K562 (cell line): ENCODE data around the gene CRKL. TPM values are rescaled to one million over a fixed set of nuclear protein-coding genes. Genes with fewer than 3 reads are reported as not detected.

Experiments used
- BRF1 ChIP-seq: IDR thresholded peaks from 3 replicates; pipeline ENCODE4 v1.6.1; 2011; ENCODE audit warnings: borderline replicate concordance, mild to moderate bottlenecking; ENCODE audit not compliant: insufficient read length; ENCODE audit errors: extremely low read depth
- ILF3 ChIP-seq: fragments of 450-650 bp; IDR thresholded peaks from 2 replicates; pipeline ENCODE4 v1.6.1; 2018; ENCODE audit warnings: antibody characterized with exemption, mild to moderate bottlenecking, moderate library complexity, borderline replicate concordance
- IRF2 ChIP-seq: sonication (generic); formaldehyde crosslinking; IDR thresholded peaks from 2 replicates; pipeline ENCODE4 v1.8.1; 2022; ENCODE audit warnings: mild to moderate bottlenecking, missing genetic modification reagents
- KDM5B ChIP-seq: fragments of 200-600 bp; sonication (generic); IDR thresholded peaks from 2 replicates; pipeline ENCODE4 v1.6.1; 2012; ENCODE audit warnings: low read depth, mild to moderate bottlenecking, moderate library complexity, low read length, control low read depth, inconsistent platforms; ENCODE audit not compliant: insufficient replicate concordance
- MCM7 ChIP-seq, 2 experiments: fragments of 450-650 bp; IDR thresholded peaks; 2 replicates each; pipeline ENCODE4 v1.6.1; 2016 to 2018
- PCBP2 ChIP-seq: fragments of 200-400 bp; formaldehyde crosslinking; IDR thresholded peaks from 2 replicates; pipeline ENCODE4 v1.6.1; 2018; ENCODE audit warnings: low read length, low read depth, mild to moderate bottlenecking, moderate library complexity; ENCODE audit not compliant: poor library complexity, severe bottlenecking
- SP2 ChIP-seq: IDR thresholded peaks from 2 replicates; pipeline ENCODE4 v1.6.1; 2011; ENCODE audit warnings: mild to moderate bottlenecking, low read depth, low read length, moderate library complexity; ENCODE audit not compliant: poor library complexity, severe bottlenecking; ENCODE audit errors: extremely low read depth
- SRSF1 ChIP-seq: fragments of 200-400 bp; formaldehyde crosslinking; IDR thresholded peaks from 2 replicates; pipeline ENCODE4 v1.6.1; 2017; ENCODE audit warnings: mild to moderate bottlenecking, low read depth, low read length, moderate library complexity
- U2AF1 ChIP-seq: fragments of 200-400 bp; formaldehyde crosslinking; optimal IDR thresholded peaks from 2 replicates; pipeline ENCODE3; 2017; ENCODE audit warnings: mild to moderate bottlenecking, low read depth, low read length, moderate library complexity
- ZNF212 ChIP-seq: fragments of 450-650 bp; formaldehyde crosslinking; IDR thresholded peaks from 2 replicates; pipeline ENCODE4 v1.4.0; 2020; ENCODE audit warnings: mild to moderate bottlenecking
- ZNF408 ChIP-seq: fragments of 250-450 bp; sonication (Bioruptor Pico); IDR thresholded peaks from 2 replicates; pipeline ENCODE4 v1.4.0; 2020; ENCODE audit warnings: low read depth, mild to moderate bottlenecking, moderate library complexity
- ZNF764 ChIP-seq: fragments of 250-450 bp; sonication (Bioruptor Pico); IDR thresholded peaks from 2 replicates; pipeline ENCODE4 v1.4.0; 2020; ENCODE audit warnings: low read depth, mild to moderate bottlenecking, moderate library complexity
- polyA plus RNA-seq, 8 experiments: library from polyadenylated mRNA; depleted of rRNA in 4 of 8; stranded (reverse) in 5 of 8; unstranded in 3 of 8; fragments of >200 nt; fragmentation: Nextera tagmentation in 2 of 8; fragmentation: Illumina TruSeq in 1 of 8; extraction: Ambion mirVana in 2 of 8; extraction: Trizol in 1 of 8; gene quantifications; 2 replicates each; pipeline versions ENCODE4 v1.2.1 to v1.2.3, GENCODE V29; 2011 to 2014; ENCODE audit warnings: inconsistent platforms in 1 of 8, missing spikeins in 1 of 8
- total RNA-seq, 7 experiments: library from RNA; depleted of rRNA in 6 of 7; stranded (reverse); fragments of >200 nt in 6 of 7; fragmentation: Illumina TruSeq in 2 of 7; extraction: Trizol in 2 of 7; gene quantifications; 2 replicates each; pipeline versions ENCODE4 v1.2.1 to v1.2.3, GENCODE V29; 2011 to 2021; ENCODE audit warnings: low replicate concordance in 1 of 7
- TF ChIP-seq, protein P1 (sequence below): fragments of 200-600 bp; sonication (generic); IDR thresholded peaks from one replicate; pipeline ENCODE4 v1.6.1; 2012; ENCODE audit warnings: mild to moderate bottlenecking, low read depth, low read length, inconsistent platforms
- TF ChIP-seq, protein P2 (sequence below), 2 experiments: fragments of 450-650 bp in 1 of 2; sonication (generic) in 1 of 2; formaldehyde crosslinking in 1 of 2; IDR thresholded peaks in 1 of 2; conservative IDR thresholded peaks in 1 of 2; 2 replicates each; pipeline versions ENCODE4 v1.6.1 to v1.8.1; 2016 to 2023; ENCODE audit warnings: mild to moderate bottlenecking in 2 of 2, moderate library complexity in 2 of 2, inconsistent platforms in 1 of 2, missing genetic modification reagents in 1 of 2

Gene CRKL
- total and polyA plus RNA-seq, 9 of the 15 experiments (the other 6 are each of a cell fraction or from before 2014, with no cell fraction given), result 100 to 263 (median 124) TPM

DNA sequence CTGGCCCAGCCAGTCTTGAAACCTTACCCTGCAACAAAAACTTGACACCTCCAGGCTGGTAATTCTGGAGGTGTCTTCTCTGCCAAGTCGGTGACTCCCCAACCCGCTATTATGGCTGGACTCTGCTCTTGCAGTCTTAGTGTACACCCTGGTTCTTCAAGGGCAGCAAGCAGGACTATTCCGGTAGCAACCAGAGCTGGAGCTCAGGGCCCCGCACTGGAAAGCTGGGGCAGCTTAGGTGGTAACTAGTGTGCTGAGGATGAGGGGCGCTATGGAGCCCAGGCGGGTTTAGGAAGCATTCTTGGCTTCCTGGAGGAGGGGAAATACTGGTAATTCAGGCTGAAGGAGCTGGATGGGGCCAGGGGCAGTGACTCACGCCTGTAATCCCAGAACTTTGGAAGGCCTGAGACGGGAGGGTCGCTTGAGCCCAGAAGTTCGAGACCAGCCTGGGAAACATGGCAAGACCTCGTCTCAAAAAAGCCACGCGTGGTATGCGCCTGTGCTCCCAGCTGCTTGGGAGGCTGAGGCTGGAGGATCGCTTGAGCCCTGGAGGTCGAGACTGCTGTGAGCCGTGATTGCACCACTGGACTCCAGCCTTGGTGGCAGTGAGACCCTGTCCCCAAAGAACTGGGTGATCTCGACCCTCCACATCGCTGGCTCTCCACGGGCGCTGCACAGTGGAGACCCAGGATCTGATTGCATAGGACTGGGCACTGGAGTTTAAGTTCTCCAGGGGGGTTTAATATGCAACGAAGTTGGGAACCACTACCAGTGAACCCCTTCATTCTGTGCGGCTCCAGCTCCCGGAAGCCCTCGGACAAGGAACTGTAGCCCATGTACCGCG, 39.3 kb downstream of the CRKL start (continued):
- TF ChIP-seq, protein P1, sequence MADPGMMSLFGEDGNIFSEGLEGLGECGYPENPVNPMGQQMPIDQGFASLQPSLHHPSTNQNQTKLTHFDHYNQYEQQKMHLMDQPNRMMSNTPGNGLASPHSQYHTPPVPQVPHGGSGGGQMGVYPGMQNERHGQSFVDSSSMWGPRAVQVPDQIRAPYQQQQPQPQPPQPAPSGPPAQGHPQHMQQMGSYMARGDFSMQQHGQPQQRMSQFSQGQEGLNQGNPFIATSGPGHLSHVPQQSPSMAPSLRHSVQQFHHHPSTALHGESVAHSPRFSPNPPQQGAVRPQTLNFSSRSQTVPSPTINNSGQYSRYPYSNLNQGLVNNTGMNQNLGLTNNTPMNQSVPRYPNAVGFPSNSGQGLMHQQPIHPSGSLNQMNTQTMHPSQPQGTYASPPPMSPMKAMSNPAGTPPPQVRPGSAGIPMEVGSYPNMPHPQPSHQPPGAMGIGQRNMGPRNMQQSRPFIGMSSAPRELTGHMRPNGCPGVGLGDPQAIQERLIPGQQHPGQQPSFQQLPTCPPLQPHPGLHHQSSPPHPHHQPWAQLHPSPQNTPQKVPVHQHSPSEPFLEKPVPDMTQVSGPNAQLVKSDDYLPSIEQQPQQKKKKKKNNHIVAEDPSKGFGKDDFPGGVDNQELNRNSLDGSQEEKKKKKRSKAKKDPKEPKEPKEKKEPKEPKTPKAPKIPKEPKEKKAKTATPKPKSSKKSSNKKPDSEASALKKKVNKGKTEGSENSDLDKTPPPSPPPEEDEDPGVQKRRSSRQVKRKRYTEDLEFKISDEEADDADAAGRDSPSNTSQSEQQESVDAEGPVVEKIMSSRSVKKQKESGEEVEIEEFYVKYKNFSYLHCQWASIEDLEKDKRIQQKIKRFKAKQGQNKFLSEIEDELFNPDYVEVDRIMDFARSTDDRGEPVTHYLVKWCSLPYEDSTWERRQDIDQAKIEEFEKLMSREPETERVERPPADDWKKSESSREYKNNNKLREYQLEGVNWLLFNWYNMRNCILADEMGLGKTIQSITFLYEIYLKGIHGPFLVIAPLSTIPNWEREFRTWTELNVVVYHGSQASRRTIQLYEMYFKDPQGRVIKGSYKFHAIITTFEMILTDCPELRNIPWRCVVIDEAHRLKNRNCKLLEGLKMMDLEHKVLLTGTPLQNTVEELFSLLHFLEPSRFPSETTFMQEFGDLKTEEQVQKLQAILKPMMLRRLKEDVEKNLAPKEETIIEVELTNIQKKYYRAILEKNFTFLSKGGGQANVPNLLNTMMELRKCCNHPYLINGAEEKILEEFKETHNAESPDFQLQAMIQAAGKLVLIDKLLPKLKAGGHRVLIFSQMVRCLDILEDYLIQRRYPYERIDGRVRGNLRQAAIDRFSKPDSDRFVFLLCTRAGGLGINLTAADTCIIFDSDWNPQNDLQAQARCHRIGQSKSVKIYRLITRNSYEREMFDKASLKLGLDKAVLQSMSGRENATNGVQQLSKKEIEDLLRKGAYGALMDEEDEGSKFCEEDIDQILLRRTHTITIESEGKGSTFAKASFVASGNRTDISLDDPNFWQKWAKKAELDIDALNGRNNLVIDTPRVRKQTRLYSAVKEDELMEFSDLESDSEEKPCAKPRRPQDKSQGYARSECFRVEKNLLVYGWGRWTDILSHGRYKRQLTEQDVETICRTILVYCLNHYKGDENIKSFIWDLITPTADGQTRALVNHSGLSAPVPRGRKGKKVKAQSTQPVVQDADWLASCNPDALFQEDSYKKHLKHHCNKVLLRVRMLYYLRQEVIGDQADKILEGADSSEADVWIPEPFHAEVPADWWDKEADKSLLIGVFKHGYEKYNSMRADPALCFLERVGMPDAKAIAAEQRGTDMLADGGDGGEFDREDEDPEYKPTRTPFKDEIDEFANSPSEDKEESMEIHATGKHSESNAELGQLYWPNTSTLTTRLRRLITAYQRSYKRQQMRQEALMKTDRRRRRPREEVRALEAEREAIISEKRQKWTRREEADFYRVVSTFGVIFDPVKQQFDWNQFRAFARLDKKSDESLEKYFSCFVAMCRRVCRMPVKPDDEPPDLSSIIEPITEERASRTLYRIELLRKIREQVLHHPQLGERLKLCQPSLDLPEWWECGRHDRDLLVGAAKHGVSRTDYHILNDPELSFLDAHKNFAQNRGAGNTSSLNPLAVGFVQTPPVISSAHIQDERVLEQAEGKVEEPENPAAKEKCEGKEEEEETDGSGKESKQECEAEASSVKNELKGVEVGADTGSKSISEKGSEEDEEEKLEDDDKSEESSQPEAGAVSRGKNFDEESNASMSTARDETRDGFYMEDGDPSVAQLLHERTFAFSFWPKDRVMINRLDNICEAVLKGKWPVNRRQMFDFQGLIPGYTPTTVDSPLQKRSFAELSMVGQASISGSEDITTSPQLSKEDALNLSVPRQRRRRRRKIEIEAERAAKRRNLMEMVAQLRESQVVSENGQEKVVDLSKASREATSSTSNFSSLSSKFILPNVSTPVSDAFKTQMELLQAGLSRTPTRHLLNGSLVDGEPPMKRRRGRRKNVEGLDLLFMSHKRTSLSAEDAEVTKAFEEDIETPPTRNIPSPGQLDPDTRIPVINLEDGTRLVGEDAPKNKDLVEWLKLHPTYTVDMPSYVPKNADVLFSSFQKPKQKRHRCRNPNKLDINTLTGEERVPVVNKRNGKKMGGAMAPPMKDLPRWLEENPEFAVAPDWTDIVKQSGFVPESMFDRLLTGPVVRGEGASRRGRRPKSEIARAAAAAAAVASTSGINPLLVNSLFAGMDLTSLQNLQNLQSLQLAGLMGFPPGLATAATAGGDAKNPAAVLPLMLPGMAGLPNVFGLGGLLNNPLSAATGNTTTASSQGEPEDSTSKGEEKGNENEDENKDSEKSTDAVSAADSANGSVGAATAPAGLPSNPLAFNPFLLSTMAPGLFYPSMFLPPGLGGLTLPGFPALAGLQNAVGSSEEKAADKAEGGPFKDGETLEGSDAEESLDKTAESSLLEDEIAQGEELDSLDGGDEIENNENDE, result peak; percentile 18
- TF ChIP-seq PCBP2, result no peak
- no peak for TF ChIP-seq MCM7 (IDR thresholded peaks at IDR 0.05)
- TF ChIP-seq SRSF1, result no peak
- TF ChIP-seq ZNF764, result no peak
- no peak for TF ChIP-seq KDM5B
- no peak for TF ChIP-seq U2AF1
- no peak for TF ChIP-seq ZNF212 (CRISPR knock-in tag)
- no peak for TF ChIP-seq ILF3
- no peak for TF ChIP-seq BRF1
- no peak for TF ChIP-seq SP2
- TF ChIP-seq, protein P2, sequence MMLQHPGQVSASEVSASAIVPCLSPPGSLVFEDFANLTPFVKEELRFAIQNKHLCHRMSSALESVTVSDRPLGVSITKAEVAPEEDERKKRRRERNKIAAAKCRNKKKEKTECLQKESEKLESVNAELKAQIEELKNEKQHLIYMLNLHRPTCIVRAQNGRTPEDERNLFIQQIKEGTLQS (IDR thresholded peaks at IDR 0.05), result no peak
- TF ChIP-seq, protein P2 (CRISPR knock-in tag; conservative IDR thresholded peaks at IDR 0.05), result 0 out of 2 replicates have a peak, but pooled peaks have one; percentile 26
- no peak for TF ChIP-seq IRF2 (CRISPR knock-in tag)
- no peak for TF ChIP-seq ZNF408
